ENCODE data around the gene TXNDC17.

- no peak for TF ChIP-seq YY1 (IDR thresholded peaks at IDR 0.05; ENCODE audit: insufficient read depth, insufficient read length)
- TF ChIP-seq ZNF274 (IDR thresholded peaks at IDR 0.05; ENCODE audit: low read depth, low read length), result no peak
- no peak for TF ChIP-seq SUZ12 (IDR thresholded peaks at IDR 0.05; ENCODE audit: extremely low read depth, insufficient read depth, insufficient read length)
These were observed 16.9 kb upstream of the TXNDC17 start for GRCh38 chr17:6623941-6624340.

All from NT2/D1 (cell line).